ENCODE measurements around the gene FBXL15.

- TF ChIP-seq, protein P1, sequence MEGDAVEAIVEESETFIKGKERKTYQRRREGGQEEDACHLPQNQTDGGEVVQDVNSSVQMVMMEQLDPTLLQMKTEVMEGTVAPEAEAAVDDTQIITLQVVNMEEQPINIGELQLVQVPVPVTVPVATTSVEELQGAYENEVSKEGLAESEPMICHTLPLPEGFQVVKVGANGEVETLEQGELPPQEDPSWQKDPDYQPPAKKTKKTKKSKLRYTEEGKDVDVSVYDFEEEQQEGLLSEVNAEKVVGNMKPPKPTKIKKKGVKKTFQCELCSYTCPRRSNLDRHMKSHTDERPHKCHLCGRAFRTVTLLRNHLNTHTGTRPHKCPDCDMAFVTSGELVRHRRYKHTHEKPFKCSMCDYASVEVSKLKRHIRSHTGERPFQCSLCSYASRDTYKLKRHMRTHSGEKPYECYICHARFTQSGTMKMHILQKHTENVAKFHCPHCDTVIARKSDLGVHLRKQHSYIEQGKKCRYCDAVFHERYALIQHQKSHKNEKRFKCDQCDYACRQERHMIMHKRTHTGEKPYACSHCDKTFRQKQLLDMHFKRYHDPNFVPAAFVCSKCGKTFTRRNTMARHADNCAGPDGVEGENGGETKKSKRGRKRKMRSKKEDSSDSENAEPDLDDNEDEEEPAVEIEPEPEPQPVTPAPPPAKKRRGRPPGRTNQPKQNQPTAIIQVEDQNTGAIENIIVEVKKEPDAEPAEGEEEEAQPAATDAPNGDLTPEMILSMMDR (IDR thresholded peaks at IDR 0.05), result no peak
- peak in 1 of 2 donors; percentile 66 for TF ChIP-seq POLR2A (IDR thresholded peaks at IDR 0.05)
Measured at GRCh38 chr10:102432162-102432950, 11.7 kb downstream of the FBXL15 start, which contains the start of gene CUEDC2.

All from heart left ventricle (tissue), 13 donors.